IgD-negative memory B cell (primary cell): Measurements from ENCODE around the gene MYZAP. TPM values are rescaled to one million over a fixed set of nuclear protein-coding genes. Genes with fewer than 3 reads are reported as not detected.
"Not testable (repeated sequence)": the region's sequence is repeated elsewhere in the genome, so short reads cannot be mapped to it uniquely, and the experiment has no call there.

Source experiments
- H3K27ac Mint-ChIP-seq, 3 donors: one replicate each; pipeline ENCODE4 v1.8.0; 2020 to 2022; ENCODE audit warnings: mild to moderate bottlenecking in 3 of 3, mixed read lengths in 3 of 3, moderate library complexity in 1 of 3
- H3K27me3 Mint-ChIP-seq: one replicate; pipeline ENCODE4 v1.8.0; 2021; ENCODE audit warnings: mixed read lengths
- H3K36me3 Mint-ChIP-seq: one replicate; pipeline ENCODE4 v1.8.0; 2020; ENCODE audit warnings: mild to moderate bottlenecking, mixed read lengths
- H3K4me1 Mint-ChIP-seq, 3 donors: one replicate each; pipeline ENCODE4 v1.8.0; 2020 to 2022; ENCODE audit warnings: mixed read lengths in 3 of 3, mild to moderate bottlenecking in 1 of 3
- H3K4me3 Mint-ChIP-seq, 4 donors: one replicate each; pipeline ENCODE4 v1.8.0; 2020 to 2022; ENCODE audit warnings: mild to moderate bottlenecking in 4 of 4, mixed read lengths in 4 of 4, moderate library complexity in 3 of 4
- H3K9me3 Mint-ChIP-seq, 3 donors: one replicate each; pipeline ENCODE4 v1.8.0; 2020 to 2021; ENCODE audit warnings: mixed read lengths in 3 of 3, mild to moderate bottlenecking in 1 of 3
- polyA plus RNA-seq: library from polyadenylated mRNA; unstranded; fragments of 300-500 nt; fragmentation: Illumina TruSeq; gene quantifications from one replicate; pipeline ENCODE4 v1.2.3, GENCODE V29; 2021

MYZAP gene
- polyA plus RNA-seq, 1 donor from 2014 or later, result 1.8 TPM

DNA sequence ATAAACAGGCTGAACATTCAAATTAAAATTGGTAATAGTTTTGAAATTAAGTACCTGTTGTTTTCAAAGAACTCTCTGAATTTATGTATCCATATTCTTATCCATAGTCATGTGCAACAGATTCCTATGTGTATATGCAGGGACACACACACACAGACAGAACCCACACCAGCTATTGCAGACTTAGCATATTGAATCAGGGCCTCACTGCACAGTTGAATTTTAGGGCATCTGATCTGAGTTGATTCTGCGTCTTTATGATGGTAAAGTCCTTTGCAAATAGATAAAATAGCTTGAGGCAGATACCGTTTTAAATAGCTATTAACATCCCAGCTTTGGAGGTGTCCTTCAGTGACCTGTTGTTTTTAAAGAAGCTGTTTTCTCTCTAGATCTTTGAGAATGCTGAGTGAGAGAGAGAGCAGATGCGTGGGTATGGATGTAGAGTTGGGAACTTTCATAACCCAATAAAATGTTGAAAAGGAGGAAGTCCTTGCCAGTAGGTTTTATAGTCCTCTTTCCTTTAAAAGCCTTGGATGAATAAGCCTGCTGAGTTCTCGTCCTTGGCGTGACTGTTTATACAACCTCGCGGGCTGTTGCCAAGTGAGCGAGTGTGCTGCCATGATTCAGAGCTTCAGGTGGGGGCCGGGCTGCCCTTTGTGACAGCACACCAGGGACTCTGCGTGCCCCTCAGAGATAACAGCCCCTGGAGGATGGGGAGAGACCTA, 18.3 kb downstream of the MYZAP start:
- Mint-ChIP-seq H3K36me3 (no peaks in the 10 kb centered on the region), H3K27ac (no peak overlapping the region), H3K4me3 (no peak overlapping the region), H3K27me3 (no peaks in the 10 kb centered on the region), H3K9me3 (no peaks in the 10 kb centered on the region), H3K4me1 (no peaks in the 10 kb centered on the region)

- no peaks in the 10 kb centered on the region for H3K9me3 Mint-ChIP-seq
Measured at GRCh38 chr15:57611123-57611522, 19.4 kb downstream of the MYZAP start.

GRCh38 chr15:57611938-57612337, 20.2 kb downstream of the MYZAP start:
- no peaks in the 10 kb centered on the region for H3K4me1 Mint-ChIP-seq
- H3K9me3 Mint-ChIP-seq, result no peaks in the 10 kb centered on the region
- H3K36me3 Mint-ChIP-seq, result peaks cover 2% of the 10 kb centered on the region
- H3K4me3 Mint-ChIP-seq, result no peak overlapping the region
- no peak overlapping the region for H3K27ac Mint-ChIP-seq
- no peaks in the 10 kb centered on the region for H3K27me3 Mint-ChIP-seq

More at GRCh38 chr15:57611123-57611522, 19.4 kb downstream of the MYZAP start:
- Mint-ChIP-seq H3K4me3 (no peak overlapping the region), H3K4me1 (no peaks in the 10 kb centered on the region), H3K27ac (no peak overlapping the region), H3K36me3 (no peaks in the 10 kb centered on the region), H3K27me3 (no peaks in the 10 kb centered on the region)

- H3K4me3 Mint-ChIP-seq, result no peak overlapping the region
- H3K36me3 Mint-ChIP-seq, result peaks cover 2% of the 10 kb centered on the region
- H3K9me3 Mint-ChIP-seq, result no peaks in the 10 kb centered on the region
- no peaks in the 10 kb centered on the region for H3K27me3 Mint-ChIP-seq
- no peak overlapping the region for H3K27ac Mint-ChIP-seq
- H3K4me1 Mint-ChIP-seq, result no peaks in the 10 kb centered on the region
Measured at GRCh38 chr15:57614241-57614640, 22.5 kb downstream of the MYZAP start.

DNA sequence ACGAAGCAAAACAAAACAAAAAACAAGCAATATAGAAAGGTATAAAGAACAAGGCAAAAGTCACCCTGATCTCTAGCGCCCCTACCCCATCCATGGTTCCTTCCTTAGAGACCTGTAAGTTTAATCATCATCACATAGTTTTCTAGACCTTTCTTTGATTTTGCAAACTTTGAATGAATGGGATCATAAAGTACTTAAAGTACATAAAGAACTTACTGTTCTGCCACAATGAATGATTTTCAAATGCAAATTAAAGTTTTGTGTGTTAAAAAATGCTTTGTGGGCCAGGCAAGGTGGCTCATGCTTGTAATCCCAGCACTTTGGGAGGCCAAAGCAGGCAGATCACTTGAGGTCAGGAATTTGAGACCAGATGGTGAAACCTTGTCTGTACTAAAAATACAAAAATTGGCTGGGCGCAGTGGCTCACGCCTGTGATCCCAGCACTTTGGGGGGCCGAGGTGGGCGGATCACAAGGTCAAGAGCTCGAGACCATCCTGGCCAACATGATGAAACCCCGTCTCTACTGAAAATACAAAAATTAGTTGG, 24.3 kb downstream of the MYZAP start:
- H3K4me1 Mint-ChIP-seq, H3K27me3 Mint-ChIP-seq, H3K27ac Mint-ChIP-seq, H3K36me3 Mint-ChIP-seq, H3K4me3 Mint-ChIP-seq, H3K9me3 Mint-ChIP-seq: not testable (repeated sequence)

- Mint-ChIP-seq H3K27ac (no peak overlapping the region), H3K4me3 (no peak overlapping the region), H3K27me3 (no peaks in the 10 kb centered on the region), H3K36me3 (peaks cover 2% of the 10 kb centered on the region), H3K9me3 (no peaks in the 10 kb centered on the region), H3K4me1 (no peaks in the 10 kb centered on the region)
Measured at GRCh38 chr15:57618325-57618724, 26.6 kb downstream of the MYZAP start.

GRCh38 chr15:57619746-57620145, 28.0 kb downstream of the MYZAP start:
- no peak overlapping the region for H3K4me3 Mint-ChIP-seq
- no peaks in the 10 kb centered on the region for H3K27me3 Mint-ChIP-seq
- peaks cover 2% of the 10 kb centered on the region for H3K36me3 Mint-ChIP-seq
- H3K9me3 Mint-ChIP-seq, result no peaks in the 10 kb centered on the region
- peak overlapping the region in 1 of 3 donors; percentile 91 for H3K27ac Mint-ChIP-seq
- no peaks in the 10 kb centered on the region for H3K4me1 Mint-ChIP-seq

- Mint-ChIP-seq H3K4me3 (no peak overlapping the region), H3K27me3 (no peaks in the 10 kb centered on the region), H3K27ac (no peak overlapping the region), H3K4me1 (no peaks in the 10 kb centered on the region), H3K9me3 (no peaks in the 10 kb centered on the region), H3K36me3 (peaks cover 3% of the 10 kb centered on the region)
Measured at GRCh38 chr15:57624730-57625129, 33.0 kb downstream of the MYZAP start.

DNA sequence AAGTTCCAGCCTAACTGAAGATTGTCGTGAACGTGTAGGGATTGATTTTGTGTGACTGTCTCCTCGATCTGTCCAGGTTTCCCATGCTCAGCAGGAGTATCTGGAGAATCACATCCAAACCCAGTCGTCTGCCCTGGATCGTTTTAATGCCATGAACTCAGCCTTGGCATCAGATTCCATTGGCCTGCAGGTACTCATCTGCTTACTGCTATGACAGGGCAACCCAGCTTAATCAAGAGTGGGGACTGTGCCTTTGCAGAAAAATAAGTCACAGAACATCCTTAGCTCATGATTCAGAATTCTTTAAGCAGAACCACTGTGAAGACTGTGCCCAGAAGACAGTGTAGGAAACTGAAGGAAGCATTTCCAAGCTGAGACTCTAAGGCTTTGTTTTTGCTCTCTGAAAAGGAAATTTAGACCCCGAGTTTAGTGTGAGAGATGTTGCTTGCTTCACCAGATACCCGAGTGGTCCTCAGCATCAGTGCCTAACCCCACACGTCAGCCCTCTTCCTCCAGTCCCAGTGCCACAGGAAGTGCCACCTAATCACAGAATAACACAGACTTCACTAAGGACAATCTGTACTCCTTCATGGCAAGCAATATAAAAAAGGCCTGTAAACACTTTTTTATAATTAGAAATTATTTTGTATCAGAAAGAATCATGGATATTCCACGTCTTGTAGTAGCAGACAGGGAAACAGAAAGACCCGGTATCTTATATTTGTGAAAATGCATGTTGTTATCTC, 34.2 kb downstream of the MYZAP start:
- H3K4me3 Mint-ChIP-seq, result no peak overlapping the region
- peaks cover 3% of the 10 kb centered on the region for H3K36me3 Mint-ChIP-seq
- no peak overlapping the region for H3K27ac Mint-ChIP-seq
- H3K9me3 Mint-ChIP-seq, result no peaks in the 10 kb centered on the region
- no peaks in the 10 kb centered on the region for H3K27me3 Mint-ChIP-seq
- H3K4me1 Mint-ChIP-seq, result no peaks in the 10 kb centered on the region

DNA sequence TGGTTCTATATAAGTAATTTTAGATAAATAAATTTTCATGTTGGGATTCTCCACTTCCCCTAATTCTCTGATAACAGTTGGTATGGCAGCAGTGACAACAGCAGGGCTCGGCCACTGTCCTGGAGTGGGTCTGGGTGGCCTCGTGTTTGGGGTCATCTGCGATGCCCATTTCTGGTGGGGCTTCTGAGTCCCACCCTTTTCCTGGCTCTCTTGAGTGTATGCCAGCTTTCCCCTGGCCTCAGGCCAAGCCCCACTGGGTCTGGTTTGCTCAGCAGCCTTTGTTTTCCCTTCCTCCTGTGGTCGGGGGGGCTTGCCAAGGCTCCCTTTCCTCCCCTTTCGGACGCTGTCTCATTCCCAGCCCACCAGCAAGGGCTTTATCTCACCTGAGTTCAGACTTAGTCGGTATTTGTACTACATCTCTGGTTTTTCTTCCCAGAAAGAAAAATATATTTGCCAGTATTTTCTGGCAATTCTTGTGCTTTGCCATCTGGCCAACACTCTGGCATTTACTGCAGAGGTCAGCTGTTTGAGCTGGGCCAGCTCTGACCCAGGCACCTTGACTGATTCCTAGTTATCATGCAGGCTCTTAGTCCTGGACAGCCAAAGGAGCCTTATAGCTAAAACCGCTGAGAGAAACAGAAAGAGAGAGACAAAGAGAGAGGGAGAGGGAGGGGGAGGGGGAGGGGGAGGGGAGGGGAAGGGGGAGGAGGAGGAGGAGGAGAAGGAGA, 35.2 kb downstream of the MYZAP start:
- Mint-ChIP-seq H3K4me3 (no peak overlapping the region), H3K27me3 (no peaks in the 10 kb centered on the region), H3K36me3 (peaks cover 3% of the 10 kb centered on the region), H3K4me1 (no peaks in the 10 kb centered on the region), H3K9me3 (no peaks in the 10 kb centered on the region), H3K27ac (no peak overlapping the region)

DNA sequence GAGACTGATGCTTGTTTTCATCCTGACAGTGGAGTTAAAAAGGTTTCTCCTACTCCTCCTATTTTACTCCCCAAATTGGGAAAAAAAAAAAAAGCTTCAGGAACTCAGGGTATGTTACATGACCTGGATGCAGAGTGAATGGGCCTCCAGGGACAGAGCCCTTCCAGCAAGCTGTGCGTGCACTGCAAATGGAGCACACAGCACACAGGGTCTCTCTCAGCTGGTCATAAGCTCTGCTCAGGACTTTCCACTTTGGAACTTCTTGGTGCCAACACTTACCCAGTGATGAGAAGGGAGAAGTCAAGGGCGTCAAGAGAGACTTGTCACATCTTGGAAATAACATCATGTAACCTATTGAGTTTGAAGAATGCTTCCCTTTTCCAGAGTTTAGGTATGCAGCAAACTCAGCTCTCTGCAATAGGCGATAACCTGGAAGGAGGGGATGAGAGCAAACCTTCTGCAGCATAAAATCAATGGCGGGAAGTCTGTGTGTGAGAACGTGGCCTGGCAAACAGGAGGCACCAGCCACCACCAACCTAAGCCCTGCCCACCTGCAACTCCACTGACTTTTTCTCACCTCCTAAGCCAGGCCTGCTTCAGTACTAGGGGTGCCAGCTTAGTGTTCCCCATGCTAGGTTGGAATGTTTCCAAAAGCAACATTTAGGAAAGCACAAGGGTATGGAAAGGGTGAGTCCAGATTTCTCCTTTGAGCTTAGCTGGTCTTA, 39.8 kb downstream of the MYZAP start:
- Mint-ChIP-seq H3K4me3 (no peak overlapping the region), H3K27ac (no peak overlapping the region), H3K4me1 (no peaks in the 10 kb centered on the region), H3K36me3 (peaks cover 2% of the 10 kb centered on the region), H3K27me3 (peaks cover 2% of the 10 kb centered on the region), H3K9me3 (no peaks in the 10 kb centered on the region)

DNA sequence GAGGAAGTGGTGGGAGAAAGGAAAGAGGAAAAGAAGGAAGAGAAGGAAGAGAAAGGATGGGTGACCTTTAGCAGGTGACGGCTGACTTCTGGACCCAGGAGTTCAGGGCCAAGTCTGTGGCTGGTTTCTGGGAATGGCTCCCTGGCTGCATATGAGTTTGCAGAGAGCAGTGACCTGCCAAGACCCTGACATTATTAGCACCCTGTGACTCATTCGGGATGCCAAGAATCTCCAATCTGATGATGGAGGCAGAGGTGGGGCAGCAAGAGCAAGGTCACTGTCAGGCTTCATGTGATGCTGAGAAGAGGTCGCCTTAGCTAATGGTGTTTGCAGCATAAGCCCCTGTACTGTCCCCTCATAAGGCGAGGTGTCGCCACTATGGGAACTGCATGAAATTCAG, 42.6 kb downstream of the MYZAP start:
- peaks cover 2% of the 10 kb centered on the region for H3K27me3 Mint-ChIP-seq
- no peaks in the 10 kb centered on the region for H3K4me1 Mint-ChIP-seq
- H3K27ac Mint-ChIP-seq, result no peak overlapping the region
- H3K4me3 Mint-ChIP-seq, result no peak overlapping the region
- H3K36me3 Mint-ChIP-seq, result peaks cover 2% of the 10 kb centered on the region
- H3K9me3 Mint-ChIP-seq, result no peaks in the 10 kb centered on the region

GRCh38 chr15:57635300-57635909, 43.7 kb downstream of the MYZAP start:
- H3K4me1 Mint-ChIP-seq, result no peaks in the 10 kb centered on the region
- H3K9me3 Mint-ChIP-seq, result no peaks in the 10 kb centered on the region
- H3K27ac Mint-ChIP-seq, result no peak overlapping the region
- H3K36me3 Mint-ChIP-seq, result peaks cover 2% of the 10 kb centered on the region
- H3K4me3 Mint-ChIP-seq, result no peak overlapping the region
- peaks cover 2% of the 10 kb centered on the region for H3K27me3 Mint-ChIP-seq

GRCh38 chr15:57637846-57638245, 46.1 kb downstream of the MYZAP start:
- Mint-ChIP-seq H3K36me3 (peaks cover 2% of the 10 kb centered on the region), H3K27ac (no peak overlapping the region), H3K4me1 (peaks cover 0 to 2% (median 0%) of the 10 kb centered on the region in 3 donors)

More at GRCh38 chr15:57637846-57638245, 46.1 kb downstream of the MYZAP start:
- H3K4me3 Mint-ChIP-seq, result no peak overlapping the region
- H3K27me3 Mint-ChIP-seq, result peaks cover 2% of the 10 kb centered on the region
- no peaks in the 10 kb centered on the region for H3K9me3 Mint-ChIP-seq
